ENCODE results near the gene WWOX. TPM values are rescaled to one million over a fixed set of nuclear protein-coding genes. Genes with fewer than 3 reads are reported as not detected.

The WWOX gene
- total RNA-seq, 1 donor from 2014 or later = 34.9 TPM

DNA sequence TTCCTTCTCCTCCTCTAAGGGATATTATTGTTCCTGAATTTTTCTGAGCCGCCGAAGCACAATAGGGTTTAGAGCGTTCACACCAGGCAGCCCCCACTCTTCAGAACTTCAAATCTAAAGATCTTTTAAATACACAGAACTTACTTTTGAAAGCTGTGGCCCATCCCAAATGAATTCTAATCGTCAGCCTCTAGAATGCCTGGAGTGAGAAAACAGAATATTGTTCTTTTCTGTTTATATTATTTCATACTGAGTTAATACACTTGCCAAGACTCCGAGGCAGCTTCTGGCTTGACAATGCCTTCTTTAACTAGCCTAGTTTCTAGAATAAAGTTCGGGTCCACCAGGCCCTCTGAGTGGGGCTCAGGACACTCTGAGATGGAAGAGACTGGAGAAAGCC is 405.6 kb downstream of the WWOX start:
- TF ChIP-seq CTCF (IDR thresholded peaks at IDR 0.05; ENCODE audit: insufficient read depth, low read length, poor library complexity, severe bottlenecking) = no peak
- Histone ChIP-seq H3K4me3 (ENCODE audit: low read depth, low read length) (no peak overlapping the region), H3K36me3 (ENCODE audit: control insufficient read depth, insufficient read depth, low read length) (no peaks in the 10 kb centered on the region), H3K27me3 (ENCODE audit: control insufficient read depth, insufficient read depth, low read length) (no peaks in the 10 kb centered on the region)
- DNase-seq (ENCODE audit: low read depth) = no peak

- DNase-seq (ENCODE audit: low read depth) = no peak
- no peak for TF ChIP-seq CTCF (IDR thresholded peaks at IDR 0.05; ENCODE audit: insufficient read depth, low read length, poor library complexity, severe bottlenecking)
- Histone ChIP-seq H3K27me3 (ENCODE audit: control insufficient read depth, insufficient read depth, low read length) (no peaks in the 10 kb centered on the region), H3K4me3 (ENCODE audit: low read depth, low read length) (no peak overlapping the region), H3K36me3 (ENCODE audit: control insufficient read depth, insufficient read depth, low read length) (no peaks in the 10 kb centered on the region)
Observed at GRCh38 chr16:78505544-78506366, 406.3 kb downstream of the WWOX start.

GRCh38 chr16:78506367-78507193 is 407.1 kb downstream of the WWOX start:
- H3K27me3 ChIP-seq (ENCODE audit: control insufficient read depth, insufficient read depth, low read length) = no peaks in the 10 kb centered on the region
- H3K4me3 ChIP-seq (ENCODE audit: low read depth, low read length) = no peak overlapping the region
- TF ChIP-seq CTCF (IDR thresholded peaks at IDR 0.05; ENCODE audit: insufficient read depth, low read length, poor library complexity, severe bottlenecking) = no peak
- no peaks in the 10 kb centered on the region for H3K36me3 ChIP-seq (ENCODE audit: control insufficient read depth, insufficient read depth, low read length)
- DNase-seq (ENCODE audit: low read depth) = no peak

- TF ChIP-seq CTCF (IDR thresholded peaks at IDR 0.05; ENCODE audit: insufficient read depth, low read length, poor library complexity, severe bottlenecking) = no peak
- Histone ChIP-seq H3K36me3 (ENCODE audit: control insufficient read depth, insufficient read depth, low read length) (no peaks in the 10 kb centered on the region), H3K27me3 (ENCODE audit: control insufficient read depth, insufficient read depth, low read length) (no peaks in the 10 kb centered on the region), H3K4me3 (ENCODE audit: low read depth, low read length) (no peak overlapping the region)
- DNase-seq (ENCODE audit: low read depth) = no peak
Observed at GRCh38 chr16:78507576-78507975, 408.1 kb downstream of the WWOX start.

DNA sequence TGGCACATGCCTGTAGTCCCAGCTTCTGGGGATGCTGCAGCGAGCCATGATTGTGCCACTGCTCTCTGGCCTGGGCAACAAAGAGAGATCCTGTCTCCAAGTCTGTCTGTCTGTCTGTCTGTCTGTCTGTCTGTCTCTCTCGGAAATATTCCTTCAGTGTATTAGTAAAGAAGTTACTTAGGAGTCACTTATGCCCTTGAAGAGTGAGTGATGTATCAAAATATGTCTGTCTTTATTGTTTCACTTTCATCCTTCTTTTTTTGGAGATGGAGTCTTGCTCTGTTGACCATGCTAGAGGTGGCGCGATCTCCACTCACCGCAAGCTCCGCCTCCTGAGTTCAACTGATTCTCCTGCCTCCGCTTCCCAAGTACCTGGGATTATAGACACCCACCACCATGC is 410.5 kb downstream of the WWOX start:
- TF ChIP-seq CTCF (IDR thresholded peaks at IDR 0.05; ENCODE audit: insufficient read depth, low read length, poor library complexity, severe bottlenecking) = no peak
- DNase-seq (ENCODE audit: low read depth) = no peak
- Histone ChIP-seq H3K4me3 (ENCODE audit: low read depth, low read length) (no peak overlapping the region), H3K27me3 (ENCODE audit: control insufficient read depth, insufficient read depth, low read length) (no peaks in the 10 kb centered on the region), H3K36me3 (ENCODE audit: control insufficient read depth, insufficient read depth, low read length) (no peaks in the 10 kb centered on the region)

All from kidney epithelial cell (primary cell).